IMR-90 (cell line): ENCODE data around the gene MBD3L4. TPM values are rescaled to one million over a fixed set of nuclear protein-coding genes. Genes with fewer than 3 reads are reported as not detected.

Experiments used
- ATAC-seq: fragments of 200-7000 bp; cut with Tn5 transposase; 2 replicates; pipeline ENCODE4 v1.9.1; 2020; ENCODE audit warnings: low read depth, mild to moderate bottlenecking, moderate library complexity
- BruUV-seq: library from RNA; stranded (reverse); fragments of 400-500 nt; replicated peaks from 2 replicates; lab custom pipeline; 2021; lab: Mats Ljungman, UMichigan
- CTCF ChIA-PET: fragments of 300-600 bp; formaldehyde crosslinking; extraction: SDS; loops from one replicate; lab custom pipeline; 2021; ENCODE audit warnings: antibody characterized with exemption; lab: Yijun Ruan, JAX
- POLR2A ChIA-PET: fragments of 300-600 bp; sonication (Branson Sonifier 250); formaldehyde crosslinking; loops from one replicate; lab custom pipeline; 2022; ENCODE audit warnings: antibody characterized with exemption; ENCODE audit not compliant: unreplicated experiment; lab: Charles Lee
- DNase-seq: peaks from one replicate; pipeline ENCODE4 v3.0.0; 2013
- H2AFZ ChIP-seq: replicated peaks from 2 replicates; pipeline ENCODE3; 2013; ENCODE audit warnings: low read length, mild to moderate bottlenecking; ENCODE audit not compliant: poor library complexity
- H2AK5ac ChIP-seq: 2 replicates; pipeline ENCODE4 v1.6.1; 2013; ENCODE audit warnings: low read depth, low read length, inconsistent platforms
- H2AK9ac ChIP-seq: replicated peaks from 2 replicates; pipeline ENCODE3; 2013; ENCODE audit warnings: mild to moderate bottlenecking, low read depth, low read length, moderate library complexity; ENCODE audit not compliant: poor library complexity
- H2BK120ac ChIP-seq: 2 replicates; pipeline ENCODE4 v1.6.1; 2013; ENCODE audit warnings: low read depth, low read length, inconsistent platforms
- H2BK15ac ChIP-seq: 3 replicates; pipeline ENCODE4 v1.6.1; 2013; ENCODE audit warnings: low read depth, low read length, inconsistent platforms
- H2BK20ac ChIP-seq: 2 replicates; pipeline ENCODE4 v1.6.1; 2013; ENCODE audit warnings: low read depth, mild to moderate bottlenecking, inconsistent platforms, low read length, moderate library complexity
- H2BK5ac ChIP-seq: 2 replicates; pipeline ENCODE4 v1.6.1; 2013; ENCODE audit warnings: mild to moderate bottlenecking, low read depth, low read length, inconsistent platforms; ENCODE audit not compliant: poor library complexity, severe bottlenecking
- H3K14ac ChIP-seq: replicated peaks from 2 replicates; pipeline ENCODE4 v1.6.1; 2013; ENCODE audit warnings: low read depth, low read length, inconsistent platforms
- H3K18ac ChIP-seq: 2 replicates; pipeline ENCODE4 v1.6.1; 2013; ENCODE audit warnings: low read depth, low read length, control low read depth
- H3K23ac ChIP-seq: 2 replicates; pipeline ENCODE4 v1.6.1; 2013; ENCODE audit warnings: low read depth, low read length, inconsistent platforms
- H3K27ac ChIP-seq: 2 replicates; pipeline ENCODE4 v1.5.1; 2013; ENCODE audit warnings: mild to moderate bottlenecking, control low read depth, low read length; ENCODE audit not compliant: insufficient read depth
- H3K27me3 ChIP-seq: 2 replicates; pipeline ENCODE4 v1.6.1; 2013; ENCODE audit warnings: low read length; ENCODE audit not compliant: control insufficient read depth, insufficient read depth
- H3K36me3 ChIP-seq: 2 replicates; pipeline ENCODE4 v1.6.1; 2013; ENCODE audit warnings: low read length, mixed read lengths; ENCODE audit not compliant: control insufficient read depth, insufficient read depth
- H3K4ac ChIP-seq: 2 replicates; pipeline ENCODE4 v1.6.1; 2013; ENCODE audit warnings: low read depth, low read length, inconsistent platforms
- H3K4me1 ChIP-seq: 2 replicates; pipeline ENCODE4 v1.6.1; 2013; ENCODE audit warnings: low read length, mixed read lengths; ENCODE audit not compliant: control insufficient read depth, insufficient read depth
- H3K4me2 ChIP-seq: 2 replicates; pipeline ENCODE4 v1.6.1; 2013; ENCODE audit warnings: low read depth, mild to moderate bottlenecking, control low read depth, low read length, moderate library complexity
- H3K4me3 ChIP-seq: 2 replicates; pipeline ENCODE4 v1.5.1; 2013; ENCODE audit warnings: low read depth, mild to moderate bottlenecking, control low read depth, low read length, moderate library complexity; ENCODE audit not compliant: insufficient read depth
- H3K56ac ChIP-seq: 2 replicates; pipeline ENCODE4 v1.6.1; 2013; ENCODE audit warnings: low read length, inconsistent platforms; ENCODE audit not compliant: insufficient read depth; ENCODE audit errors: extremely low read depth
- H3K79me1 ChIP-seq, 2 experiments: 2 replicates each; pipeline ENCODE4 v1.6.1; 2013; ENCODE audit warnings: low read length in 2 of 2, inconsistent platforms in 1 of 2, low read depth in 1 of 2
- H3K9ac ChIP-seq: 2 replicates; pipeline ENCODE4 v1.6.1; 2013; ENCODE audit warnings: low read depth, low read length, control low read depth
- H3K9me1 ChIP-seq: 2 replicates; pipeline ENCODE4 v1.6.1; 2013; ENCODE audit warnings: low read length, inconsistent platforms; ENCODE audit not compliant: insufficient read depth
- H3K9me3 ChIP-seq: 2 replicates; pipeline ENCODE4 v1.6.1; 2013; ENCODE audit warnings: low read length; ENCODE audit not compliant: control insufficient read depth, insufficient read depth
- H4K20me1 ChIP-seq: 2 replicates; pipeline ENCODE4 v1.6.1; 2013; ENCODE audit warnings: low read length, inconsistent platforms; ENCODE audit not compliant: insufficient read depth
- H4K5ac ChIP-seq: 2 replicates; pipeline ENCODE4 v1.6.1; 2013; ENCODE audit warnings: mild to moderate bottlenecking, low read depth, low read length, control low read depth
- H4K8ac ChIP-seq, 2 experiments: 2 replicates each; pipeline ENCODE4 v1.6.1; 2013; ENCODE audit warnings: low read depth in 2 of 2, low read length in 2 of 2, control low read depth in 1 of 2, inconsistent platforms in 1 of 2
- H4K91ac ChIP-seq: 2 replicates; pipeline ENCODE4 v1.6.1; 2013; ENCODE audit warnings: low read depth, low read length, inconsistent platforms; ENCODE audit not compliant: insufficient read depth
- ELK1 ChIP-seq: fragments of 150-350 bp; IDR thresholded peaks from 2 replicates; pipeline ENCODE4 v1.6.1; 2016; ENCODE audit warnings: low read depth, mild to moderate bottlenecking, low read length, moderate library complexity, borderline replicate concordance
- MAZ ChIP-seq: IDR thresholded peaks from 2 replicates; pipeline ENCODE4 v1.6.1; 2012; ENCODE audit warnings: low read depth, mild to moderate bottlenecking, low read length, improper control_type of control experiment, moderate library complexity, borderline replicate concordance
- MXI1 ChIP-seq: IDR thresholded peaks from 2 replicates; pipeline ENCODE4 v1.6.1; 2012; ENCODE audit warnings: low read depth, mild to moderate bottlenecking, low read length, moderate library complexity, borderline replicate concordance
- POLR2A ChIP-seq: IDR thresholded peaks from 2 replicates; pipeline ENCODE4 v1.6.1; 2012; ENCODE audit warnings: mild to moderate bottlenecking, low read depth, low read length
- RCOR1 ChIP-seq: IDR thresholded peaks from 2 replicates; pipeline ENCODE4 v1.6.1; 2012; ENCODE audit warnings: mild to moderate bottlenecking, low read length, improper control_type of control experiment; ENCODE audit not compliant: insufficient replicate concordance
- WGBS, 2 experiments: methylation state at CpG; one replicate each; pipeline versions ENCODE4 v1.1.5 to v1.1.7; 2013; ENCODE audit warnings: missing lambda C conversion rate in 2 of 2; ENCODE audit not compliant: insufficient read length in 1 of 2; ENCODE audit errors: extremely low coverage in 2 of 2; 5-methylcytosine and 5-hydroxymethylcytosine counted together
- dilution Hi-C: fragments of 300-500 bp; cut with HindIII; formaldehyde crosslinking; loops from one replicate; pipeline ENCODE4 v1.14.3; 2018; ENCODE audit warnings: low sequenced_read_pairs; ENCODE audit not compliant: unreplicated experiment
- in situ Hi-C: fragments of 300-500 bp; cut with MboI; formaldehyde crosslinking; loops from 3 replicates; pipeline ENCODE4 v1.14.3; 2019; ENCODE audit warnings: low sequenced_read_pairs, inconsistent platforms, mixed read lengths
- intact Hi-C: fragments of 100-400 bp; cut with micrococcal nuclease; formaldehyde crosslinking; loops from 2 replicates; pipeline ENCODE4 v1.10.0; 2022
- polyA plus RNA-seq, 3 experiments: library from polyadenylated mRNA; depleted of rRNA; stranded (reverse); fragments of >200 nt; gene quantifications; 2 replicates each; pipeline ENCODE4 v1.2.3, GENCODE V29; 2012; ENCODE audit warnings: low replicate concordance in 1 of 3
- total RNA-seq: library from RNA; depleted of rRNA; stranded (reverse); fragments of >200 nt; gene quantifications from 2 replicates; pipeline ENCODE4 v1.2.3, GENCODE V29; 2012

MBD3L4 gene
- total and polyA plus RNA-seq, 2 of the 4 experiments (the other 2 are of a cell fraction), result not detected

DNA sequence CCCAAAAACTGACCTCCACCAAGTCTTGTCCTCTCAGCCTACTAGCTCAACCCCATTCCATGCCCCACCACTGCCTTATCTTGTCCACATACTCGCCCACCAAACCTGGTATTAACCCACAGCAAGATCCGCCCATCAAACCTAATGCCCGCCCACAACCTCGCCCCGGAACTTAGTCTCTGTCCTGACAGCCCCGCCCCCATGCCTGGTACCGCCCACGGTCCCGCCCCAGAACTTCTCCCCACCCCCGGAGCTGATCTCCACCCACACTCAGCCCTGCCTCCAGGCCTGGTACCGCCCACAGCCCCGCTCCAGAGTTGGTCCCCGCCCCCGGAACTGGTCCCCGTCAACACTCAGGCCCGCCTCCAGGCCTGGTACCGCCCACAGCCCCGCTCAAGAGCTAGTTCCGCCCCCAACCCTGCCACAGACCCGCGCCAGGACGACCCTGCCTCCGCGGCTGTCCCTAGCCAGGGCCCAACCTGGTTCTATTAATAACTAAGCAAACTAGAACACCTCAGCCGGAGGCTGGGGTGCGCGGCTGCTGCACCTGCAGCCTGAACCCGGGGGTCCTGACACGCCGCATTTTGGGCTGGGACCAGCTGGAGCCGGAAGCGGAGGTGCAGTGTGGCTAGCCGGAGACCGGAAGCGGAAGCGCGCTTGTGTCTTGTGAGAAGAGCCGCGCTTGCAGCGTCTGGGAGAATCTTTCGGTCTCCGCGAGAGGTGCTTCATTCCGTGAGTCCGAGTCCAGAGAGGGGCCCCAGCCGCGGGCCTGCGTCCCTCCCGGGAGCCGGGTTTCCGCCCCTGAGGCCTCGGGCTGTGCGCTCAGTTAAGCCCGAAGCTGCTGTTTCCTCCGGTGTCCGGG lies 29.3 kb upstream of the MBD3L4 start, which contains the start of gene ZNF557:
Gene ZNF557 (plus strand): TSS at position 662 of the 862 bp plus-strand sequence. CDS start 5,372 bp downstream, outside the sequence.
- Histone ChIP-seq H4K91ac (peak within 1 kb of the TSS; percentile 94), H2AK5ac (peak within 1 kb of the TSS; percentile 78), H3K23ac (0 out of 2 replicates have a peak within 1 kb of the TSS, but pooled peaks have one; percentile 60), H3K27me3 (no peaks in the 10 kb centered on the region), H3K4ac (peak within 1 kb of the TSS; percentile 85), H2AFZ (peak within 1 kb of the TSS; percentile 99), H4K8ac (peak within 1 kb of the TSS; percentile 68 to 94), H3K56ac (peak within 1 kb of the TSS; percentile 70), H3K9me3 (peaks cover 2% of the 10 kb centered on the region; the same call in 1 of the 2 replicates), H3K27ac (peak within 1 kb of the TSS; percentile 72), H2BK20ac (no peak within 1 kb of the TSS), H3K4me2 (peak within 1 kb of the TSS; percentile 99), H3K79me1 (peaks cover 11 to 18% of the 10 kb centered on the region in 2 experiments), H4K5ac (peak within 1 kb of the TSS; percentile 85), H3K18ac (no peak within 1 kb of the TSS; the same call in 1 of the 2 replicates), H4K20me1 (no peaks in the 10 kb centered on the region), H2BK15ac (no peak within 1 kb of the TSS; the same call in 2 of the 3 replicates), H3K4me1 (no peaks in the 10 kb centered on the region), H3K4me3 (peak within 1 kb of the TSS; percentile 54), H3K14ac (peak within 1 kb of the TSS; percentile 92; the same call in 1 of the 2 replicates), H3K36me3 (peaks cover 18% of the 10 kb centered on the region), H3K9me1 (no peaks in the 10 kb centered on the region), H2BK120ac (peak within 1 kb of the TSS; percentile 82), H3K9ac (peak within 1 kb of the TSS; percentile 74), H2BK5ac (peak within 1 kb of the TSS; percentile 82), H2AK9ac (peak within 1 kb of the TSS; percentile 93)
- intact Hi-C loops, result loop anchor here (10.0 kb wide), 1 partner anchor 334 kb away; the partner anchor contains the start of genes GPR108 and TRIP10
- dilution Hi-C loops, result no loop called here
- TF ChIP-seq ELK1 (no peak), RCOR1 (no peak), MAZ (peak; percentile 86; the same call in 1 of the 2 replicates), MXI1 (peak; percentile 23; the same call in 1 of the 2 replicates), POLR2A (peak; percentile 76)
- 1% methylated on average over 19 of the region's 56 CpGs; no CpG with 5 or more reads in 1 of the 2 experiments for WGBS, 2 experiments
- ChIA-PET CTCF (interaction anchor here (0.6 kb wide), 1 partner anchor 78 kb away, joined by 3 read pairs; no protein-coding TSS in a partner anchor), POLR2A (interaction anchor here (0.5 kb wide), 1 partner anchor 792 kb away, joined by 3 read pairs; no protein-coding TSS in a partner anchor)
- ATAC-seq (peak; percentile 99), DNase-seq (peak; percentile 95)
- in situ Hi-C loops, result no loop called here
- BruUV-seq, result no TSS peak
